ENCODE results near the gene PUDP.

The PUDP gene

GRCh38 chrX:7109838-7110793, 37.8 kb downstream of the PUDP start:
- Histone ChIP-seq H3K4me2 (0 out of 2 replicates have a peak overlapping the region, but pooled peaks have one; percentile 17), H4K20me1 (ENCODE audit: insufficient read depth) (no peaks in the 10 kb centered on the region), H3K27me3 (ENCODE audit: insufficient read depth, low read depth) (no peaks in the 10 kb centered on the region), H2AFZ (ENCODE audit: low read depth) (no peak overlapping the region), H3K9ac (no peak overlapping the region), H3K4me3 (IDR thresholded peaks at IDR 0.05; ENCODE audit: insufficient read depth, low read depth, low read length) (no peak overlapping the region), H3K36me3 (ENCODE audit: insufficient read depth) (no peaks in the 10 kb centered on the region), H3K4me1 (ENCODE audit: low read depth, poor library complexity, severe bottlenecking) (peaks cover 36% of the 10 kb centered on the region), H3K79me2 (ENCODE audit: insufficient read depth, low read depth) (no peaks in the 10 kb centered on the region; the same call in 1 of the 2 replicates), H3K27ac (no peak overlapping the region)
- TF ChIP-seq, protein P1, sequence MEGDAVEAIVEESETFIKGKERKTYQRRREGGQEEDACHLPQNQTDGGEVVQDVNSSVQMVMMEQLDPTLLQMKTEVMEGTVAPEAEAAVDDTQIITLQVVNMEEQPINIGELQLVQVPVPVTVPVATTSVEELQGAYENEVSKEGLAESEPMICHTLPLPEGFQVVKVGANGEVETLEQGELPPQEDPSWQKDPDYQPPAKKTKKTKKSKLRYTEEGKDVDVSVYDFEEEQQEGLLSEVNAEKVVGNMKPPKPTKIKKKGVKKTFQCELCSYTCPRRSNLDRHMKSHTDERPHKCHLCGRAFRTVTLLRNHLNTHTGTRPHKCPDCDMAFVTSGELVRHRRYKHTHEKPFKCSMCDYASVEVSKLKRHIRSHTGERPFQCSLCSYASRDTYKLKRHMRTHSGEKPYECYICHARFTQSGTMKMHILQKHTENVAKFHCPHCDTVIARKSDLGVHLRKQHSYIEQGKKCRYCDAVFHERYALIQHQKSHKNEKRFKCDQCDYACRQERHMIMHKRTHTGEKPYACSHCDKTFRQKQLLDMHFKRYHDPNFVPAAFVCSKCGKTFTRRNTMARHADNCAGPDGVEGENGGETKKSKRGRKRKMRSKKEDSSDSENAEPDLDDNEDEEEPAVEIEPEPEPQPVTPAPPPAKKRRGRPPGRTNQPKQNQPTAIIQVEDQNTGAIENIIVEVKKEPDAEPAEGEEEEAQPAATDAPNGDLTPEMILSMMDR (conservative IDR thresholded peaks at IDR 0.05; ENCODE audit: low read depth, low read length): no peak

- no peak overlapping the region for H3K4me3 ChIP-seq (IDR thresholded peaks at IDR 0.05; ENCODE audit: insufficient read depth, low read depth, low read length)
- H4K20me1 ChIP-seq (ENCODE audit: insufficient read depth): no peaks in the 10 kb centered on the region
- no peaks in the 10 kb centered on the region for H3K36me3 ChIP-seq (ENCODE audit: insufficient read depth)
- peaks cover 26% of the 10 kb centered on the region for H3K4me1 ChIP-seq (ENCODE audit: low read depth, poor library complexity, severe bottlenecking)
- H3K27me3 ChIP-seq (ENCODE audit: insufficient read depth, low read depth): no peaks in the 10 kb centered on the region
- no peak overlapping the region for H3K27ac ChIP-seq
- no peak overlapping the region for H2AFZ ChIP-seq (ENCODE audit: low read depth)
- H3K4me2 ChIP-seq: no peak overlapping the region
- no peak overlapping the region for H3K9ac ChIP-seq
- TF ChIP-seq, protein P1 (conservative IDR thresholded peaks at IDR 0.05; ENCODE audit: low read depth, low read length): no peak
- no peaks in the 10 kb centered on the region for H3K79me2 ChIP-seq (ENCODE audit: insufficient read depth, low read depth)
These were observed 38.9 kb downstream of the PUDP start for GRCh38 chrX:7109049-7109531.

- no peaks in the 10 kb centered on the region for H3K27me3 ChIP-seq (ENCODE audit: insufficient read depth, low read depth)
- no peak overlapping the region for H3K4me2 ChIP-seq
- no peak overlapping the region for H3K27ac ChIP-seq
- H3K36me3 ChIP-seq (ENCODE audit: insufficient read depth): no peaks in the 10 kb centered on the region
- TF ChIP-seq, protein P1 (conservative IDR thresholded peaks at IDR 0.05; ENCODE audit: low read depth, low read length): no peak
- no peaks in the 10 kb centered on the region for H3K79me2 ChIP-seq (ENCODE audit: insufficient read depth, low read depth)
- peaks cover 26% of the 10 kb centered on the region for H3K4me1 ChIP-seq (ENCODE audit: low read depth, poor library complexity, severe bottlenecking)
- no peak overlapping the region for H2AFZ ChIP-seq (ENCODE audit: low read depth)
- H3K4me3 ChIP-seq (IDR thresholded peaks at IDR 0.05; ENCODE audit: insufficient read depth, low read depth, low read length): no peak overlapping the region
- no peak overlapping the region for H3K9ac ChIP-seq
- H4K20me1 ChIP-seq (ENCODE audit: insufficient read depth): no peaks in the 10 kb centered on the region
These were observed 39.9 kb downstream of the PUDP start for GRCh38 chrX:7108030-7108429.

DNA sequence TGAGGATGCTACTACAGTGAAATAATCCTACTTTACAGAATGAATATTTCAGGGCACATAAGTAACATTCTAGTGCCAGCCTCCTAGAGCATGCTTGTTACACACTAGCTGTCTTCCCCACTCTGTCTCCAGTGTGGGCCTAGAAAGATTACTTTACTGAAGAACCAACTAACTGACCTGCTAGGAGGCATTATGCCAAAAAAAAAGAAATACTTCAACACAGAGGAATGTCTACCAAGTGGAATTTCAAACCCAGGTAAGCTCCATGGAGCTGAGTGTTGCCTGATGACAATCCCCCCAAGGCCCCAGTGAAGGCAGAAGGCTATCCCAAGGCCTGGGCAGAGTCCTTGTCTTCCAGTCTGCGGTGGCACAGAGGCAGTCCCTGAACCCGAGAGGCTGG, 41.3 kb downstream of the PUDP start:
- Histone ChIP-seq H3K27me3 (ENCODE audit: insufficient read depth, low read depth) (no peaks in the 10 kb centered on the region), H3K27ac (no peak overlapping the region), H4K20me1 (ENCODE audit: insufficient read depth) (no peaks in the 10 kb centered on the region), H3K79me2 (ENCODE audit: insufficient read depth, low read depth) (no peaks in the 10 kb centered on the region), H3K4me2 (no peak overlapping the region), H3K4me1 (ENCODE audit: low read depth, poor library complexity, severe bottlenecking) (peaks cover 19% of the 10 kb centered on the region), H3K36me3 (ENCODE audit: insufficient read depth) (no peaks in the 10 kb centered on the region), H3K9ac (no peak overlapping the region), H3K4me3 (IDR thresholded peaks at IDR 0.05; ENCODE audit: insufficient read depth, low read depth, low read length) (no peak overlapping the region), H2AFZ (ENCODE audit: low read depth) (no peak overlapping the region)
- TF ChIP-seq, protein P1 (conservative IDR thresholded peaks at IDR 0.05; ENCODE audit: low read depth, low read length): no peak

Measured in KMS-11 (cell line).